NT2/D1 (cell line): ENCODE results near the gene CDH20.

Experiments used
- YY1 ChIP-seq: IDR thresholded peaks from 2 replicates; pipeline ENCODE4 v1.6.1; 2011; ENCODE audit not compliant: insufficient read length, insufficient read depth
- ZNF274 ChIP-seq: IDR thresholded peaks from 2 replicates; pipeline ENCODE4 v1.6.1; 2011; ENCODE audit warnings: mild to moderate bottlenecking, low read depth, low read length

GRCh38 chr18:61471942-61472341 lies 138.7 kb downstream of the CDH20 start:
- no peak for TF ChIP-seq YY1
- no peak for TF ChIP-seq ZNF274
